Brain microvascular endothelial cell (primary cell): ENCODE results near the gene CUX1.
"Not testable (repeated sequence)": the region's sequence is repeated elsewhere in the genome, so short reads cannot be mapped to it uniquely, and the experiment has no call there.

Experiments used
- DNase-seq: peaks from one replicate; pipeline ENCODE4 v3.0.0-alpha.2; 2020
- H3K27ac ChIP-seq: fragments of 250-450 bp; sonication (Bioruptor Pico); 2 replicates; pipeline ENCODE4 v1.5.1; 2020; ENCODE audit warnings: mild to moderate bottlenecking, moderate library complexity
- H3K27me3 ChIP-seq: fragments of 250-450 bp; sonication (Bioruptor Pico); replicated peaks from 2 replicates; pipeline ENCODE4 v1.5.1; 2020; ENCODE audit warnings: mild to moderate bottlenecking
- H3K36me3 ChIP-seq: fragments of 250-450 bp; sonication (Bioruptor Pico); replicated peaks from 2 replicates; pipeline ENCODE4 v1.5.1; 2020; ENCODE audit warnings: mild to moderate bottlenecking
- H3K4me3 ChIP-seq: 2 replicates; pipeline ENCODE4 v1.5.1; 2011; ENCODE audit warnings: low read depth, mild to moderate bottlenecking, control low read depth, low read length, moderate library complexity
- CTCF ChIP-seq: IDR thresholded peaks from 2 replicates; pipeline ENCODE4 v1.5.1; 2011; ENCODE audit warnings: low read depth, mild to moderate bottlenecking, moderate library complexity, low read length, control low read depth, inconsistent platforms; ENCODE audit errors: missing control alignments
- in situ Hi-C: cut with HindIII; loops from 2 replicates; pipeline ENCODE4 v1.10.0; 2017; ENCODE audit warnings: low sequenced_read_pairs, low pct_ligation_motif_present

The CUX1 gene

GRCh38 chr7:101927389-101927788, 110.0 kb downstream of the CUX1 start:
- Histone ChIP-seq H3K4me3 (no peak overlapping the region), H3K27me3 (no peaks in the 10 kb centered on the region), H3K36me3 (no peaks in the 10 kb centered on the region), H3K27ac (no peak overlapping the region)
- no peak for DNase-seq
- in situ Hi-C loops = no loop called here
- no peak for TF ChIP-seq CTCF

- Histone ChIP-seq H3K27ac (no peak overlapping the region), H3K4me3 (no peak overlapping the region), H3K27me3 (no peaks in the 10 kb centered on the region), H3K36me3 (no peaks in the 10 kb centered on the region)
- no peak for TF ChIP-seq CTCF
- in situ Hi-C loops = no loop called here
- DNase-seq = no peak
Measured at GRCh38 chr7:101927802-101928201, 110.4 kb downstream of the CUX1 start.

GRCh38 chr7:101929256-101929655, 111.8 kb downstream of the CUX1 start:
- no peaks in the 10 kb centered on the region for H3K27me3 ChIP-seq
- DNase-seq = no peak
- H3K27ac ChIP-seq = no peak overlapping the region
- H3K4me3 ChIP-seq = no peak overlapping the region
- no peaks in the 10 kb centered on the region for H3K36me3 ChIP-seq
- in situ Hi-C loops = no loop called here
- no peak for TF ChIP-seq CTCF

- in situ Hi-C loops, H3K27me3 ChIP-seq, DNase-seq, H3K27ac ChIP-seq, H3K36me3 ChIP-seq, H3K4me3 ChIP-seq: not testable (repeated sequence)
Measured at GRCh38 chr7:101929911-101930310, 112.5 kb downstream of the CUX1 start.

GRCh38 chr7:101932083-101932482, 114.7 kb downstream of the CUX1 start:
- no peaks in the 10 kb centered on the region for H3K27me3 ChIP-seq
- H3K27ac ChIP-seq = no peak overlapping the region
- TF ChIP-seq CTCF = no peak
- no peaks in the 10 kb centered on the region for H3K36me3 ChIP-seq
- no peak for DNase-seq
- in situ Hi-C loops = no loop called here
- H3K4me3 ChIP-seq = no peak overlapping the region

GRCh38 chr7:101933028-101933427, 115.6 kb downstream of the CUX1 start:
- in situ Hi-C loops = no loop called here
- DNase-seq = no peak

More at GRCh38 chr7:101933028-101933427, 115.6 kb downstream of the CUX1 start:
- no peak overlapping the region for H3K27ac ChIP-seq
- no peaks in the 10 kb centered on the region for H3K27me3 ChIP-seq
- no peaks in the 10 kb centered on the region for H3K36me3 ChIP-seq
- no peak overlapping the region for H3K4me3 ChIP-seq
- TF ChIP-seq CTCF = no peak
